Measurements from ENCODE around the gene LAT. TPM values are rescaled to one million over a fixed set of nuclear protein-coding genes. Genes with fewer than 3 reads are reported as not detected.
"Not testable (repeated sequence)": the region's sequence is repeated elsewhere in the genome, so short reads cannot be mapped to it uniquely, and the experiment has no call there.

Gene LAT
- total and polyA plus RNA-seq, 7 experiments from 2014 or later, result 179 to 476 (median 342) TPM

DNA sequence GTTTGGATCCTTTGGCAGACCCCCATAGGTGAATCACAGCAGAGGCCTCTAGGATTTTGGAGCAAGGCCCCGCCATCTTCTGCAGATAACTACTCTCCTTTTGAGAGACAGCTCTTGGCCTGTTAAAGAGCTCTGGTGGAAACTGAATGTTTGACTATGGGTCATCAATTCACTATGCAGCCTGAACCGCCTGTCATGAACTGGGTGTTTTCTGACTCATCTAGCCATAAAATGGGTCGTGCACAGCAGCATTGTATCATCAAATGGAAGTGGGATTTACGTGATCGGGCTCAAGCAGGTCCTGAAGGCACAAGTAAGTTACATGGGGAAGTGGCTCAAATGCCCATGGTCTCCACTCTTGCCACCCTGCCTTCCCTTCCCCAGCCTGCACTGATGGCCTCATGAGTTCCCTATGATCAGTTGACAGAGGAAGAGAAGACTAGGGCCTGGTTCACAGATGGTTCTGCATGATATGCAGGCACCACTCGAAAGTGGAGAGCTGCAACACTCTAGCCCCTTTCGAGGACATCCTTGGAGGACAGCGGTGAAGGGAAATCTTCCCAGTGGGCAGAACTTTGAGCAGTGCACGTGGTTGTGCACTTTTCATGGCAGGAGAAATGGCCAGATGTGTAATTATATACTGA is 19.8 kb downstream of the LAT start:
- ATAC-seq; H3K4me3 Mint-ChIP-seq; DNase-seq; H3K9me3 ChIP-seq (ENCODE audit: control insufficient read depth in 2 of 3, low read length in 3 of 3); H3K27ac ChIP-seq (ENCODE audit: low read depth, low read length); CTCF ChIA-PET; H3K4me3 ChIP-seq (ENCODE audit: low read length); H3K27me3 ChIP-seq (ENCODE audit: control insufficient read depth in 2 of 2, insufficient read depth in 2 of 2, low read length in 2 of 2); H3K36me3 Mint-ChIP-seq; H3K27me3 Mint-ChIP-seq; H3K36me3 ChIP-seq (ENCODE audit: control insufficient read depth in 2 of 3, insufficient read depth in 3 of 3, low read length in 3 of 3); intact Hi-C loops (cut with micrococcal nuclease); H3K9me3 Mint-ChIP-seq: not testable (repeated sequence)
- H3K4me1 ChIP-seq (ENCODE audit: control insufficient read depth in 2 of 2, insufficient read depth in 2 of 2, low read length in 2 of 2), result peaks cover 22 to 25% of the 10 kb centered on the region in 2 donors
- POLR2A ChIA-PET, result interaction anchor here (3.0 to 14.4 kb wide), 2 partner anchors 12 to 18 kb away, joined by 17 to 134 read pairs; partner anchors contain the start of gene LAT
- peaks cover 22 to 46% (median 43%) of the 10 kb centered on the region in 7 donors for H3K4me1 Mint-ChIP-seq
- H3K27ac Mint-ChIP-seq, result peak overlapping the region in 3 of 9 donors; percentile 1 to 43 (median 1)

GRCh38 chr16:29007730-29008593 is 23.1 kb downstream of the LAT start:
- H3K4me3 Mint-ChIP-seq, result peak overlapping the region; percentile 64 to 88 (median 83)
- H3K27ac ChIP-seq (ENCODE audit: low read depth, low read length), result peak overlapping the region; percentile 74
- H3K9me3 Mint-ChIP-seq, result peaks cover 0 to 5% (median 0%) of the 10 kb centered on the region in 11 donors
- H3K27ac Mint-ChIP-seq, result peak overlapping the region; percentile 92 to 99 (median 96)
- intact Hi-C loops (cut with micrococcal nuclease), result loop anchor here (1.0 to 2.0 kb wide), 2 partner anchors 21 to 23 kb away; partner anchors contain the start of gene LAT (in 1 of the 2)
- H3K27me3 Mint-ChIP-seq, result no peaks in the 10 kb centered on the region
- ChIA-PET POLR2A (interaction anchor here (0.5 to 9.3 kb wide), 12 partner anchors 8 to 1512 kb away, joined by 3 to 194 read pairs (median 4); partner anchors contain the start of gene LAT), CTCF (interaction anchor here (0.7 to 1.9 kb wide), 7 partner anchors 13 to 61 kb away, joined by 3 to 6 read pairs (median 4); no protein-coding TSS in a partner anchor)
- H3K27me3 ChIP-seq (ENCODE audit: control insufficient read depth in 2 of 2, insufficient read depth in 2 of 2, low read length in 2 of 2), result no peaks in the 10 kb centered on the region
- no peaks in the 10 kb centered on the region for H3K9me3 ChIP-seq (ENCODE audit: control insufficient read depth in 2 of 3, low read length in 3 of 3)
- DNase-seq (peak in 8 of 9 donors; percentile 54 to 77 (median 68)), ATAC-seq (peak; percentile 80)
- no peak overlapping the region for H3K4me3 ChIP-seq (ENCODE audit: low read length)
- H3K36me3 ChIP-seq (ENCODE audit: control insufficient read depth in 2 of 3, insufficient read depth in 3 of 3, low read length in 3 of 3), result no peaks in the 10 kb centered on the region
- H3K36me3 Mint-ChIP-seq, result peaks cover 0 to 4% (median 0%) of the 10 kb centered on the region in 5 donors
- H3K4me1 ChIP-seq (ENCODE audit: control insufficient read depth in 2 of 2, insufficient read depth in 2 of 2, low read length in 2 of 2), result peaks cover 38 to 52% of the 10 kb centered on the region in 2 donors
- H3K4me1 Mint-ChIP-seq, result peaks cover 33 to 73% (median 52%) of the 10 kb centered on the region in 7 donors

GRCh38 chr16:29009050-29009837 is 24.4 kb downstream of the LAT start:
- DNase-seq (peak in 2 of 9 donors; percentile 22 to 46), ATAC-seq (peak; percentile 2)
- no peaks in the 10 kb centered on the region for H3K9me3 ChIP-seq (ENCODE audit: control insufficient read depth in 2 of 3, low read length in 3 of 3)
- Mint-ChIP-seq H3K27me3 (no peaks in the 10 kb centered on the region), H3K27ac (peak overlapping the region; percentile 93 to 99 (median 97)), H3K4me3 (peak overlapping the region; percentile 70 to 88 (median 83)), H3K36me3 (peaks cover 0 to 4% (median 0%) of the 10 kb centered on the region in 5 donors), H3K9me3 (peaks cover 0 to 5% (median 0%) of the 10 kb centered on the region in 11 donors), H3K4me1 (peaks cover 41 to 86% (median 59%) of the 10 kb centered on the region in 7 donors)
- no peaks in the 10 kb centered on the region for H3K36me3 ChIP-seq (ENCODE audit: control insufficient read depth in 2 of 3, insufficient read depth in 3 of 3, low read length in 3 of 3)
- H3K27ac ChIP-seq (ENCODE audit: low read depth, low read length), result peak overlapping the region; percentile 74
- CTCF ChIA-PET, result interaction anchor here (0.8 to 1.9 kb wide), 4 partner anchors 15 to 35 kb away, joined by 3 to 6 read pairs (median 4); no protein-coding TSS in a partner anchor
- intact Hi-C loops (cut with micrococcal nuclease), result loop anchor here (1.0 to 2.0 kb wide), 2 partner anchors 12 to 24 kb away; partner anchors contain the start of gene LAT (in 1 of the 2)
- POLR2A ChIA-PET, result interaction anchor here (0.8 to 9.3 kb wide), 6 partner anchors 8 to 23 kb away, joined by 3 to 194 read pairs (median 8); partner anchors contain the start of gene LAT
- no peaks in the 10 kb centered on the region for H3K27me3 ChIP-seq (ENCODE audit: control insufficient read depth in 2 of 2, insufficient read depth in 2 of 2, low read length in 2 of 2)
- H3K4me1 ChIP-seq (ENCODE audit: control insufficient read depth in 2 of 2, insufficient read depth in 2 of 2, low read length in 2 of 2), result peaks cover 38 to 65% of the 10 kb centered on the region in 2 donors
- H3K4me3 ChIP-seq (ENCODE audit: low read length), result peak overlapping the region; percentile 29

- Histone ChIP-seq H3K4me1 (ENCODE audit: control insufficient read depth in 2 of 2, insufficient read depth in 2 of 2, low read length in 2 of 2) (peaks cover 38 to 67% of the 10 kb centered on the region in 2 donors), H3K27me3 (ENCODE audit: control insufficient read depth in 2 of 2, insufficient read depth in 2 of 2, low read length in 2 of 2) (no peaks in the 10 kb centered on the region), H3K36me3 (ENCODE audit: control insufficient read depth in 2 of 3, insufficient read depth in 3 of 3, low read length in 3 of 3) (no peaks in the 10 kb centered on the region), H3K27ac (ENCODE audit: low read depth, low read length) (peak overlapping the region; percentile 74), H3K4me3 (ENCODE audit: low read length) (no peak overlapping the region), H3K9me3 (ENCODE audit: control insufficient read depth in 2 of 3, low read length in 3 of 3) (no peaks in the 10 kb centered on the region)
- Mint-ChIP-seq H3K9me3 (peaks cover 0 to 5% (median 0%) of the 10 kb centered on the region in 11 donors), H3K36me3 (peaks cover 0 to 5% (median 0%) of the 10 kb centered on the region in 5 donors), H3K4me1 (peaks cover 44 to 88% (median 62%) of the 10 kb centered on the region in 7 donors), H3K4me3 (peak overlapping the region in 8 of 10 donors; percentile 10 to 88 (median 75)), H3K27ac (peak overlapping the region; percentile 93 to 99 (median 97)), H3K27me3 (no peaks in the 10 kb centered on the region)
- intact Hi-C loops (cut with micrococcal nuclease), result loop anchor here (1.0 to 2.0 kb wide), 2 partner anchors 11 to 25 kb away; partner anchors contain the start of gene LAT (in 1 of the 2)
- ATAC-seq, result no peak
- CTCF ChIA-PET, result interaction anchor here (0.8 to 2.3 kb wide), 4 partner anchors 11 to 36 kb away, joined by 3 to 9 read pairs (median 4); no protein-coding TSS in a partner anchor
- DNase-seq, result no peak
- POLR2A ChIA-PET, result interaction anchor here (1.0 to 9.3 kb wide), 6 partner anchors 8 to 85 kb away, joined by 3 to 194 read pairs (median 6); partner anchors contain the start of genes LAT, RABEP2 and SPNS1
These were observed 24.9 kb downstream of the LAT start for GRCh38 chr16:29009838-29010166.

DNA sequence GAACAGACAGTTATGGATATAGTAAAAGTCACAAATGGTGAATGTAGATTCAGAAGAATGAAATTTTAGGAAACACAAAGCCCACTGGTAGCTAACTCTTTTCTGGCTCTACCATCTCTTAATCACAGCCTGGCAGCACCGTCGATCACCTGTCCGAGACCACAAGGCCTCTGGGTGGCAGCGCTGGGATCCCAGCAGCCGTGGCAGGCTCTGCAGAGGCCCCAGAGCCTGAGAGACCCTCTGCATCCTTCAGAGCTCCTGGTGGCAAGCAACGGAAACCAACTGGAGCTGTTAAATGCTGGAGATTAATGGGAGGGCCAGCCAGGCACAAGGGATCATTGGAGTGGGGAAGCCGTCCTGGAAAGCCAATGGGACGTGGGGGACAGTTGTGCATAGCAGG is 26.3 kb downstream of the LAT start:
- no peaks in the 10 kb centered on the region for H3K9me3 ChIP-seq (ENCODE audit: control insufficient read depth in 2 of 3, low read length in 3 of 3)
- H3K4me1 Mint-ChIP-seq, result peaks cover 44 to 86% (median 57%) of the 10 kb centered on the region in 7 donors
- CTCF ChIA-PET, result interaction anchor here (1.4 to 2.3 kb wide), 2 partner anchors 10 to 37 kb away, joined by 3 to 9 read pairs; no protein-coding TSS in a partner anchor
- H3K27me3 ChIP-seq (ENCODE audit: control insufficient read depth in 2 of 2, insufficient read depth in 2 of 2, low read length in 2 of 2), result no peaks in the 10 kb centered on the region
- ATAC-seq (no peak), DNase-seq (no peak)
- H3K36me3 Mint-ChIP-seq, result peaks cover 0 to 5% (median 0%) of the 10 kb centered on the region in 5 donors
- intact Hi-C loops (cut with micrococcal nuclease), result no loop called here
- peaks cover 0 to 5% (median 0%) of the 10 kb centered on the region in 11 donors for H3K9me3 Mint-ChIP-seq
- H3K4me1 ChIP-seq (ENCODE audit: control insufficient read depth in 2 of 2, insufficient read depth in 2 of 2, low read length in 2 of 2), result peaks cover 38 to 67% of the 10 kb centered on the region in 2 donors
- POLR2A ChIA-PET, result interaction anchor here (0.6 to 9.3 kb wide), 10 partner anchors 11 to 86 kb away, joined by 3 to 194 read pairs (median 3); partner anchors contain the start of genes LAT, RABEP2 and SPNS1
- H3K27ac Mint-ChIP-seq, result peak overlapping the region; percentile 28 to 99 (median 95)
- H3K4me3 Mint-ChIP-seq, result peak overlapping the region in 2 of 10 donors; percentile 6 to 17
- H3K4me3 ChIP-seq (ENCODE audit: low read length), result no peak overlapping the region
- no peaks in the 10 kb centered on the region for H3K27me3 Mint-ChIP-seq
- no peaks in the 10 kb centered on the region for H3K36me3 ChIP-seq (ENCODE audit: control insufficient read depth in 2 of 3, insufficient read depth in 3 of 3, low read length in 3 of 3)
- peak overlapping the region; percentile 71 for H3K27ac ChIP-seq (ENCODE audit: low read depth, low read length)
